COR-L47 (cell line): ENCODE measurements around the gene RBFA.

ENCODE experiments used
- DNase-seq: peaks from one replicate; lab custom pipeline; 2025; lab: John Stamatoyannopoulos, UW

RBFA gene

DNA sequence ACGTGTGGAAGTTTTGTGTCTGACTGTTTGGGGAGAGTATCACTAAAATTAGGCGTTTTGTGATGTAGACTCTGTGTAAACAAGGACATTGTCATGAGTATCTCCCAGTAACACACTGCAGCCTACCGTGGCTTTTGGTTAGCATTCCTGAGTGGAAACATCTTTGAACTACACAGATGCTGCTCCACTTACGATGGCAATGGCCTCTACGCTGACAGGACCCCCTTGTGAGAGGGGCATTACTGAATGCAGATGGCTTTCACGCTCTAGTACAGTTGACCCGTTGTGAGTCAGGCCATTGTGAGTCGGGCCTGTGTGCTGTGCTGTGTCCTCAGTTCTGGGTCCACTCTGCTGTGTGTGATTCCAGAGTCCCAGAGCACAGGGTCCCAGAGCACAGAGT, 40.5 kb downstream of the RBFA start:
- DNase-seq: no peak

- DNase-seq: no peak
Measured at GRCh38 chr18:80075940-80076339, 41.7 kb downstream of the RBFA start.

- DNase-seq: no peak
Measured at GRCh38 chr18:80076379-80076778, 42.1 kb downstream of the RBFA start.

GRCh38 chr18:80077873-80078272, 43.6 kb downstream of the RBFA start:
- no peak for DNase-seq
